CD8-positive, alpha-beta memory T cell (primary cell): ENCODE measurements around the gene KLK5. TPM values are rescaled to one million over a fixed set of nuclear protein-coding genes. Genes with fewer than 3 reads are reported as not detected.

ENCODE experiments used
- CTCF ChIA-PET: fragments of 350-600 bp; sonication (Branson Sonifier 250); formaldehyde crosslinking; loops from one replicate; lab custom pipeline; 2021; ENCODE audit warnings: antibody characterized with exemption; lab: Charles Lee
- POLR2A ChIA-PET: fragments of 350-600 bp; sonication (Branson Sonifier 250); formaldehyde crosslinking; loops from one replicate; lab custom pipeline; 2021; ENCODE audit warnings: antibody characterized with exemption; lab: Charles Lee
- DNase-seq, 5 donors: peaks; one replicate each; pipeline versions ENCODE4 v3.0.0 to v3.0.0-alpha.2; 2020 to 2022; ENCODE audit warnings: mixed read lengths in 1 of 5
- H3K27ac ChIP-seq: one replicate; pipeline ENCODE4 v1.7.0; 2013; ENCODE audit warnings: low read depth, mild to moderate bottlenecking, low read length, moderate library complexity
- H3K27me3 ChIP-seq: 2 replicates; pipeline ENCODE4 v1.7.0; 2013; ENCODE audit warnings: low read length, mild to moderate bottlenecking; ENCODE audit not compliant: insufficient read depth, poor library complexity, severe bottlenecking
- H3K36me3 ChIP-seq: 2 replicates; pipeline ENCODE4 v1.7.0; 2013; ENCODE audit warnings: mild to moderate bottlenecking, low read length, moderate library complexity; ENCODE audit not compliant: insufficient read depth
- H3K4me1 ChIP-seq: 2 replicates; pipeline ENCODE4 v1.7.0; 2013; ENCODE audit warnings: mild to moderate bottlenecking, low read length, moderate library complexity; ENCODE audit not compliant: insufficient read depth
- H3K4me3 ChIP-seq: 2 replicates; pipeline ENCODE4 v1.7.0; 2013; ENCODE audit warnings: mild to moderate bottlenecking, low read length
- H3K9me3 ChIP-seq: 2 replicates; pipeline ENCODE4 v1.7.0; 2013; ENCODE audit warnings: mild to moderate bottlenecking, low read length
- H3K27ac Mint-ChIP-seq, 8 donors: one replicate each; pipeline ENCODE4 v1.8.0; 2020 to 2021; ENCODE audit warnings: mixed read lengths in 8 of 8, mild to moderate bottlenecking in 6 of 8, inconsistent platforms in 3 of 8, moderate library complexity in 3 of 8
- H3K27me3 Mint-ChIP-seq, 2 donors: one replicate each; pipeline ENCODE4 v1.8.0; 2020 to 2021; ENCODE audit warnings: mixed read lengths in 2 of 2, mild to moderate bottlenecking in 1 of 2, moderate library complexity in 1 of 2
- H3K36me3 Mint-ChIP-seq, 3 donors: one replicate each; pipeline ENCODE4 v1.8.0; 2020 to 2021; ENCODE audit warnings: mixed read lengths in 3 of 3, inconsistent platforms in 1 of 3, mild to moderate bottlenecking in 1 of 3
- H3K4me1 Mint-ChIP-seq, 3 donors: one replicate each; pipeline ENCODE4 v1.8.0; 2020 to 2021; ENCODE audit warnings: mixed read lengths in 3 of 3, inconsistent platforms in 1 of 3, mild to moderate bottlenecking in 1 of 3
- H3K4me3 Mint-ChIP-seq, 7 donors: one replicate each; pipeline ENCODE4 v1.8.0; 2020 to 2021; ENCODE audit warnings: mixed read lengths in 7 of 7, mild to moderate bottlenecking in 6 of 7, moderate library complexity in 4 of 7, inconsistent platforms in 2 of 7
- H3K9me3 Mint-ChIP-seq, 5 donors: one replicate each; pipeline ENCODE4 v1.8.0; 2020 to 2022; ENCODE audit warnings: mixed read lengths in 5 of 5, mild to moderate bottlenecking in 3 of 5, moderate library complexity in 2 of 5, inconsistent platforms in 1 of 5
- polyA plus RNA-seq: library from polyadenylated mRNA; unstranded; fragments of 300-500 nt; fragmentation: Illumina TruSeq; gene quantifications from one replicate; pipeline ENCODE4 v1.2.3, GENCODE V29; 2021
- total RNA-seq, 2 experiments: library from RNA; stranded (reverse); gene quantifications; one replicate each; pipeline ENCODE4 v1.2.3, GENCODE V29; 2021

KLK5 gene
- total and polyA plus RNA-seq, 3 experiments from 2014 or later: not detected

DNA sequence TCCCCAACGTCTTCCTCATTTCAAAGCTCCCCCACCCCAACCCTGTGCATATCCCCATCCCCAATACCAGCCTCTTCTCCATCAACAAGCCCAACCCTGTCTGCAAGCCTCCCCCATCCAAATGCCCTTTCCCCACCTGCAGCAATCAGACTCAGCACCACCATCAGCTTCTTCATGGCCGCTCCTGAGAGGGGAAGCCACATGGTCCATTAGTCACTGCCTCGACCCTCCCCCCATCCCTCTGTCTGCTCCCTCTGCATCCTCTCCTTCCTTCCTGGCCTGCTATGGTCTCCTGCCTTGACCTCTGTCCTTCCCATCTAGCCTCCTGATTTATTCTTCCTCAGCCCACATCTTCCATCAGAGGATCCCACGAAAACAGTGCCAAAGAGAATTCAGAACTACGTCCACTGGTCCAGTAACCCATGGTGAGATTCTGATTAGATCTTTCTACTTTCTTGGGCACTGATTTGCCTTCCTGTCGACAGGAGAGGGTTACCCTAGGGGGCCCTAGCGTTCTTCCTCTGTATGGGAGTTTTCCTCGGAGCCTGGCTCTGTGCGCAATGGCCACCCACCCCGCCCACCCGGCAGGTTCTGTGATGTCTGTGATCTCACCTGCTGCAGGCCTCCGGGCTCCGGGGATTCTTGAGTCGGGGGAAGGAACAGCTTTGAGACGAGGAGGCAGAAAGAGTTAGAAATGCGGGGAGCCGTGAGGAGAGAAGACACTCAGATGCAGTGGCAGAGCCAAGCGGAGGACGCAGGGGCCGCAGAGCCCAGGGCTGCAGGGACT lies 15.3 kb upstream of the KLK5 start:
- POLR2A ChIA-PET: no interaction called here
- H3K4me1 Mint-ChIP-seq: no peaks in the 10 kb centered on the region
- CTCF ChIA-PET: no interaction called here
- H3K36me3 ChIP-seq: no peaks in the 10 kb centered on the region
- H3K4me1 ChIP-seq: no peaks in the 10 kb centered on the region
- peaks cover 0 to 8% (median 6%) of the 10 kb centered on the region in 5 donors for H3K9me3 Mint-ChIP-seq
- no peaks in the 10 kb centered on the region for H3K36me3 Mint-ChIP-seq
- H3K27me3 ChIP-seq: no peaks in the 10 kb centered on the region
- no peak overlapping the region for H3K27ac ChIP-seq
- no peak overlapping the region for H3K4me3 Mint-ChIP-seq
- peaks cover 27 to 53% of the 10 kb centered on the region in 2 donors for H3K27me3 Mint-ChIP-seq
- H3K9me3 ChIP-seq: no peaks in the 10 kb centered on the region
- H3K4me3 ChIP-seq: no peak overlapping the region
- no peak for DNase-seq
- H3K27ac Mint-ChIP-seq: peak overlapping the region in 1 of 8 donors; percentile 43

DNA sequence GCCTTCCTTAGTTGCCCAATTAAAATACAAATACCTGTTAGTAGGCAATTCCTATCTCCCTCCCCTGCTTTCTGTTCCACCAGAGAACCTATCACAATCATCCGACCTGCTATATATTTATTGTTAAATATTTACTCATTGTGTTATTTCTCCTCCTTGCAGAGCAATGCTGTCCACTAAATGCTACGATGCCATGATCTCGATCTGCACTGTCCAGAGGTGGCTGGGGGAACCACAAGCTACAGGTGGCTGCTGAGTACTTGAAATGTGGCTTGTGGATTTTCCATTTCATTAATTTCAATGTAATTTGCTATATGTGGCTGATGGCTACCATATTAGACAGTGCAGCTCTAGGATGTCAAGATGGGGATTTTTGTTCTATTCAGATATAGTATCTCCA lies 11.4 kb upstream of the KLK5 start:
- H3K4me1 Mint-ChIP-seq: no peaks in the 10 kb centered on the region
- no peaks in the 10 kb centered on the region for H3K4me1 ChIP-seq
- no peak overlapping the region for H3K27ac Mint-ChIP-seq
- no peak overlapping the region for H3K4me3 ChIP-seq
- H3K27ac ChIP-seq: no peak overlapping the region
- H3K36me3 ChIP-seq: no peaks in the 10 kb centered on the region
- no peaks in the 10 kb centered on the region for H3K9me3 ChIP-seq
- H3K27me3 Mint-ChIP-seq: peaks cover 18 to 32% of the 10 kb centered on the region in 2 donors
- ChIA-PET POLR2A (no interaction called here), CTCF (no interaction called here)
- DNase-seq: no peak
- H3K27me3 ChIP-seq: no peaks in the 10 kb centered on the region
- H3K4me3 Mint-ChIP-seq: no peak overlapping the region
- peaks cover 0 to 4% (median 0%) of the 10 kb centered on the region in 3 donors for H3K36me3 Mint-ChIP-seq
- H3K9me3 Mint-ChIP-seq: peaks cover 6 to 18% (median 8%) of the 10 kb centered on the region in 5 donors

DNA sequence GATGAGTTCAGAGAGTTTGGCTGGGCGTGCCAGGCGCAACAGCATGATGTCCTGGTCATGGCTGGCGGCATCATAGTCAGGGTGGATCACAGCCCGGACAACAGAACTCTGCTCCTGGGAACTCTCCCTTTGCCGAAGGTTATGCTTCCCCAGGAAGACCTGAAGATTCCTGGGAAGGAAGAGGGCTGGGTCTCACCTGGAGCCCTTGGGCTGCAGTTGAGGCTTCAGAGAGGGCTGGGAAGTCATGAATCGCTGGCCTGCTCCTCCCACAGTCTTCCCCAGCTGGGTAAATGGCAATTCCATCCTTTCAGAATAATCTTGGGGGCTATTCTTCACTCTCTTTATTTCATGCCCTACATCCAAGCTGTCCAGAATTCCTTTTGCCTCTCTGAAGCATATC lies 10.5 kb upstream of the KLK5 start:
- ChIA-PET CTCF (no interaction called here), POLR2A (no interaction called here)
- Mint-ChIP-seq H3K36me3 (peaks cover 0 to 4% (median 0%) of the 10 kb centered on the region in 3 donors), H3K27me3 (peaks cover 18 to 37% of the 10 kb centered on the region in 2 donors), H3K4me1 (no peaks in the 10 kb centered on the region), H3K4me3 (no peak overlapping the region), H3K9me3 (peaks cover 6 to 18% (median 8%) of the 10 kb centered on the region in 5 donors), H3K27ac (peak overlapping the region in 1 of 8 donors; percentile 51)
- H3K4me1 ChIP-seq: no peaks in the 10 kb centered on the region
- H3K4me3 ChIP-seq: no peak overlapping the region
- H3K36me3 ChIP-seq: no peaks in the 10 kb centered on the region
- H3K9me3 ChIP-seq: no peaks in the 10 kb centered on the region
- DNase-seq: no peak
- H3K27ac ChIP-seq: no peak overlapping the region
- H3K27me3 ChIP-seq: no peaks in the 10 kb centered on the region

DNA sequence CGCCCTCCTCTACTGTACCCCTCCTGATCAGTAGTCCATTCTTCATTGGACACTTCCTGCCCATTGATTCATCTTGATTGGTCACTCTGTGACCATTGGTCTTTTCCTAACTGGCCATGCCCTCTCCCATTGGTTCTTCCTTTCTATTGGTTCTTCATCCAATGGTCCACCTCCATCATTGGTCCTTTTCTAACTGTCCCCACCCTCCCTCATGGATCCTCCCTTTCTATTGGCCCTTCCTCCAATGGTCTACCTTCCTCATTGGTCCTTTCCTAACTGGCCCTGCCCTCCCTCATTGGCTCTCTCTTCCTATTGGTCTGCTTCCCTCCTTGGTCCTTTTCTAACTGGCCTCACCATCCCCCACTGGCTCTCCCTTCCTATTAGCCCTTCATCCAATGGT lies 9.4 kb upstream of the KLK5 start:
- no peak overlapping the region for H3K4me3 Mint-ChIP-seq
- peaks cover 6 to 18% (median 8%) of the 10 kb centered on the region in 5 donors for H3K9me3 Mint-ChIP-seq
- H3K9me3 ChIP-seq: no peaks in the 10 kb centered on the region
- H3K4me3 ChIP-seq: no peak overlapping the region
- H3K36me3 Mint-ChIP-seq: peaks cover 0 to 4% (median 0%) of the 10 kb centered on the region in 3 donors
- peaks cover 17 to 40% of the 10 kb centered on the region in 2 donors for H3K27me3 Mint-ChIP-seq
- H3K4me1 ChIP-seq: no peaks in the 10 kb centered on the region
- H3K36me3 ChIP-seq: no peaks in the 10 kb centered on the region
- DNase-seq: no peak
- no peak overlapping the region for H3K27ac Mint-ChIP-seq
- POLR2A ChIA-PET: no interaction called here
- no peaks in the 10 kb centered on the region for H3K27me3 ChIP-seq
- no peak overlapping the region for H3K27ac ChIP-seq
- CTCF ChIA-PET: no interaction called here
- H3K4me1 Mint-ChIP-seq: no peaks in the 10 kb centered on the region

DNA sequence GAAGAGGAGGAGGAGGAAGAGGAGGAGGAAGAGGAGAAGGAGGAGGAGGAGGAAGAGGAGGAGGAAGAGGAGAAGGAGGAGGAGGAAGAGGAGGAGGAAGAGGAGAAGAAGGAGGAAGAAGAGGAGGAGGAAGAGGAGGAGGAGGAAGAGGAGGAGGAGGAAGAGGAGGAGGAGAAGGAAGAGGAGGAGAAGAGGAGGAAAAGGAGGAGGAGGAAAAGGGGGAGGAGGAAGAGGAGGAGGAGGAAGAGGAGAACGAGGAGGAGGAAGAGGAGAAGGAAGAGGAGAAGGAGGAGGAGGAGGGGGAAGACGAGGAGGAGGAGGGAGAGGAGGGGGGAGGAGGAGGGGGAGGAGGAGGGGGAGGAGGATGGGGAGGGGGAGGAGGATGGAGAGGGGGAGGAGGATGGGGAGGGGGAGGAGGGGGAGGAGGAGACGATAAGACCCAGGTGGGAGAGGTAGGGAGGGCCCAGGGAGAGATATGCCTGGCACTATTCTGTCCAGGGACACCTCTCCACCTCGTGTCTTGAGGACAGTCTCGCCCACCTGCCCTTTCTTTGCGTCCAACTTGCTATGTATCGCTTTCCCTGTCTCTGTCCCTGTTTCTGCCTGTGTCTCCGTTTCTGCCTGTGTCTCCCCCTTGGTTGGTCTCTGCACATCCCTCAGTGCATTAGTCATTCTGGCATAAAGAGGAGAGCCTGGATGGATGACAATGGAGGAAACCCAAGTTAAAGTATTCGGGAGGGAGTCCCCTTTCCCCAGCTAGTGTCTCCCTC lies 7.1 kb upstream of the KLK5 start:
- H3K27me3 Mint-ChIP-seq: peaks cover 12 to 32% of the 10 kb centered on the region in 2 donors
- no peaks in the 10 kb centered on the region for H3K4me1 ChIP-seq

DNA sequence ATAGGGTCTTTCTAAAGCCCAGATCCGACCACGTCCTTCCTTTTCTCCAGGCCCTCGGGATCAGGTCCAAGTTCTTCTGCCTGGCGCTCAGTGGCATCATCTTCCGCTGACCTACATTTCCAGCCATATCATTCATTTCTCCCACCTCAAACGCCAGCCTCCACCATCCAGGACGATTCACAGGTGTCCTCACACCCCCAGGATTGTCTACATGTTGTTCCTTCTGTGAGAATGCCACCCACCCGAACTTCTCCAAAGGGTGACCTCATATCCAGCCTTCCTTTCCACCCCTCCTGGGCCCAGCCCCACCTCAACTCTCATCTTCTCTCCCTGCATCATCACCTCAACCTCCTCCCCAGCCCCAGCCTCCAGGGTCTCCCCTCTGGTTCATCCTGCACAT lies 4.7 kb upstream of the KLK5 start:
- Mint-ChIP-seq H3K4me3 (no peak overlapping the region), H3K27me3 (peaks cover 4 to 28% of the 10 kb centered on the region in 2 donors), H3K4me1 (no peaks in the 10 kb centered on the region), H3K9me3 (peaks cover 0 to 9% (median 5%) of the 10 kb centered on the region in 5 donors), H3K27ac (no peak overlapping the region), H3K36me3 (peaks cover 0 to 4% (median 0%) of the 10 kb centered on the region in 3 donors)
- H3K36me3 ChIP-seq: no peaks in the 10 kb centered on the region
- H3K27me3 ChIP-seq: no peaks in the 10 kb centered on the region
- no peaks in the 10 kb centered on the region for H3K4me1 ChIP-seq
- H3K4me3 ChIP-seq: no peak overlapping the region
- no peak for DNase-seq
- no peak overlapping the region for H3K27ac ChIP-seq
- ChIA-PET POLR2A (no interaction called here), CTCF (no interaction called here)
- H3K9me3 ChIP-seq: no peaks in the 10 kb centered on the region

More for the DNA sequence above, 7.1 kb upstream of the KLK5 start:
- H3K36me3 Mint-ChIP-seq: peaks cover 0 to 4% (median 0%) of the 10 kb centered on the region in 3 donors
- H3K9me3 ChIP-seq: no peaks in the 10 kb centered on the region
- no peak overlapping the region for H3K27ac ChIP-seq
- no peak overlapping the region for H3K4me3 ChIP-seq
- no peak overlapping the region for H3K27ac Mint-ChIP-seq
- H3K27me3 ChIP-seq: no peaks in the 10 kb centered on the region
- H3K4me1 Mint-ChIP-seq: no peaks in the 10 kb centered on the region
- H3K9me3 Mint-ChIP-seq: peaks cover 6 to 17% (median 8%) of the 10 kb centered on the region in 5 donors
- POLR2A ChIA-PET: no interaction called here
- CTCF ChIA-PET: no interaction called here
- no peak overlapping the region for H3K4me3 Mint-ChIP-seq
- no peak for DNase-seq
- no peaks in the 10 kb centered on the region for H3K36me3 ChIP-seq

DNA sequence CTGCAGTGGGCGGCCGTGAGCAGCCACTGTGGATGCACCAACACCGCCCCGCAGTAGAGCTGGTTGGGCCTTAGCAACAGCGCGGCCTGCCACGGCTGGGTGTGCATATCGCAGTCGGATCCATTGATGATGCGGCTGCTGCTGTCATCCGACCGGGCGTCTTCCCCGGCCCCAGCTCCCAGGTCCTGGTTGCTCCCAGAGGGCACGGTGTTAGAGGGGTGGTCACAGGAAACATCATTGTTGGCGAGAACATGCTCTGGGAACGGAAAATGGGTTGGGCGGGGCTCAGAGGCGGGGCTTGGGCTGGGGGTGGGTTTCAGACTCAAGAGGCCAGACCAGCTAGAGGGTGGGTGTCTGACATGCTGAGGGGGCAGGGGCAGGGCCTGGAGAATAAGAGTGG lies 3.0 kb downstream of the KLK5 start:
- POLR2A ChIA-PET: no interaction called here

DNA sequence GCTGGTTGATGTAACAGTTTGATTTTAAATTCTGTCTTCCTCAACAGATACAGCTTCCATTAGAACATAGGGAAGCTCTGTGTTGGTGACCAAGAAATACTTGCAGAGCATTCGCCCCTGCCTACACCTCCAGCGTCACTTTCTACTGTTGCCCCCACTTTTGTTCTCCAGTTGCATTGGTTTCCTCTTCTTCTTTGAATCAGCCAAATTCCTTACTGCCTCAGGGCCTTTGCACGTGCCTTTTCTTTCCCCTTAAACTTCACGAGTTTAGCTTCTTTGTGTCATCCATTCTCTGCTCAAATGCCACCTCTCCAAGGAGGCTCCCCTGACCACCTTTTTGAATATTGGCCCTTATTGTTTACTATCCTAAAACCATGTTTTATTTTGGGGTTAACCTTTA lies 5.7 kb downstream of the KLK5 start:
- DNase-seq: no peak
- CTCF ChIA-PET: no interaction called here
- no peak overlapping the region for H3K4me3 ChIP-seq
- peaks cover 2 to 33% of the 10 kb centered on the region in 2 donors for H3K27me3 Mint-ChIP-seq
- POLR2A ChIA-PET: no interaction called here
- H3K4me1 Mint-ChIP-seq: peaks cover 0 to 2% (median 0%) of the 10 kb centered on the region in 3 donors
- peak overlapping the region in 1 of 8 donors; percentile 15 for H3K27ac Mint-ChIP-seq
- H3K27ac ChIP-seq: no peak overlapping the region
- H3K4me1 ChIP-seq: no peaks in the 10 kb centered on the region
- peaks cover 0 to 1% (median 0%) of the 10 kb centered on the region in 3 donors for H3K36me3 Mint-ChIP-seq
- no peaks in the 10 kb centered on the region for H3K36me3 ChIP-seq
- no peaks in the 10 kb centered on the region for H3K27me3 ChIP-seq
- no peak overlapping the region for H3K4me3 Mint-ChIP-seq
- H3K9me3 ChIP-seq: no peaks in the 10 kb centered on the region
- peaks cover 2 to 8% (median 5%) of the 10 kb centered on the region in 5 donors for H3K9me3 Mint-ChIP-seq

More for the DNA sequence above, 3.0 kb downstream of the KLK5 start:
- Mint-ChIP-seq H3K9me3 (peaks cover 0 to 8% (median 5%) of the 10 kb centered on the region in 5 donors), H3K4me1 (peaks cover 0 to 2% (median 0%) of the 10 kb centered on the region in 3 donors), H3K4me3 (no peak overlapping the region), H3K36me3 (peaks cover 0 to 1% (median 0%) of the 10 kb centered on the region in 3 donors), H3K27ac (no peak overlapping the region), H3K27me3 (peaks cover 2 to 37% of the 10 kb centered on the region in 2 donors)
- H3K9me3 ChIP-seq: no peaks in the 10 kb centered on the region
- H3K36me3 ChIP-seq: no peaks in the 10 kb centered on the region
- H3K27ac ChIP-seq: no peak overlapping the region
- CTCF ChIA-PET: interaction anchor here (0.7 kb wide), 1 partner anchor 241 kb away, joined by 3 read pairs; no protein-coding TSS in a partner anchor
- H3K27me3 ChIP-seq: no peaks in the 10 kb centered on the region
- DNase-seq: no peak
- no peak overlapping the region for H3K4me3 ChIP-seq
- H3K4me1 ChIP-seq: no peaks in the 10 kb centered on the region
